Uterus (tissue), 2 donors: Measurements from ENCODE around the gene TBXAS1.

Experiments used
- POLR2A ChIP-seq, 2 donors: fragments of 450-650 bp; IDR thresholded peaks; one replicate each; pipeline ENCODE4 v1.6.1; 2016; ENCODE audit warnings: antibody characterized with exemption in 2 of 2, mild to moderate bottlenecking in 1 of 2, moderate library complexity in 1 of 2
- TF ChIP-seq, protein P1 (sequence below), 4 experiments: fragments of 200-600 bp in 2 of 4; fragments of 450-650 bp in 2 of 4; sonication (generic) in 2 of 4; IDR thresholded peaks; one replicate each; pipeline ENCODE4 v1.5.1; 2016 to 2019; ENCODE audit warnings: antibody characterized with exemption in 4 of 4, mild to moderate bottlenecking in 2 of 4, moderate library complexity in 1 of 4

GRCh38 chr7:140013676-140014075 is 184.6 kb downstream of the TBXAS1 start:
- TF ChIP-seq, protein P1, sequence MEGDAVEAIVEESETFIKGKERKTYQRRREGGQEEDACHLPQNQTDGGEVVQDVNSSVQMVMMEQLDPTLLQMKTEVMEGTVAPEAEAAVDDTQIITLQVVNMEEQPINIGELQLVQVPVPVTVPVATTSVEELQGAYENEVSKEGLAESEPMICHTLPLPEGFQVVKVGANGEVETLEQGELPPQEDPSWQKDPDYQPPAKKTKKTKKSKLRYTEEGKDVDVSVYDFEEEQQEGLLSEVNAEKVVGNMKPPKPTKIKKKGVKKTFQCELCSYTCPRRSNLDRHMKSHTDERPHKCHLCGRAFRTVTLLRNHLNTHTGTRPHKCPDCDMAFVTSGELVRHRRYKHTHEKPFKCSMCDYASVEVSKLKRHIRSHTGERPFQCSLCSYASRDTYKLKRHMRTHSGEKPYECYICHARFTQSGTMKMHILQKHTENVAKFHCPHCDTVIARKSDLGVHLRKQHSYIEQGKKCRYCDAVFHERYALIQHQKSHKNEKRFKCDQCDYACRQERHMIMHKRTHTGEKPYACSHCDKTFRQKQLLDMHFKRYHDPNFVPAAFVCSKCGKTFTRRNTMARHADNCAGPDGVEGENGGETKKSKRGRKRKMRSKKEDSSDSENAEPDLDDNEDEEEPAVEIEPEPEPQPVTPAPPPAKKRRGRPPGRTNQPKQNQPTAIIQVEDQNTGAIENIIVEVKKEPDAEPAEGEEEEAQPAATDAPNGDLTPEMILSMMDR (IDR thresholded peaks at IDR 0.05), result no peak
- TF ChIP-seq POLR2A (IDR thresholded peaks at IDR 0.05), result no peak
